IPS-20b (cell line): Measurements from ENCODE around the gene SERPINE1.

Source experiments
- H3K27ac ChIP-seq: one replicate; pipeline ENCODE4 v1.5.1; 2013; ENCODE audit warnings: low read length
- H3K27me3 ChIP-seq: 2 replicates; pipeline ENCODE4 v1.6.1; 2013; ENCODE audit warnings: mild to moderate bottlenecking, low read length, inconsistent platforms; ENCODE audit not compliant: insufficient read depth
- H3K36me3 ChIP-seq: 2 replicates; pipeline ENCODE4 v1.6.1; 2013; ENCODE audit warnings: low read depth, mild to moderate bottlenecking, inconsistent platforms, low read length, moderate library complexity; ENCODE audit not compliant: insufficient read depth
- H3K4me1 ChIP-seq: 2 replicates; pipeline ENCODE4 v1.6.1; 2013; ENCODE audit warnings: mild to moderate bottlenecking, control low read depth, inconsistent platforms, low read length, moderate library complexity; ENCODE audit not compliant: insufficient read depth
- H3K4me3 ChIP-seq: 2 replicates; pipeline ENCODE4 v1.5.1; 2013; ENCODE audit warnings: mild to moderate bottlenecking, low read length, inconsistent platforms
- H3K9ac ChIP-seq: 2 replicates; pipeline ENCODE4 v1.6.1; 2013; ENCODE audit warnings: low read depth, mild to moderate bottlenecking, inconsistent platforms, low read length, moderate library complexity
- H3K9me3 ChIP-seq: 2 replicates; pipeline ENCODE4 v1.6.1; 2013; ENCODE audit warnings: mild to moderate bottlenecking, low read depth, low read length, inconsistent platforms; ENCODE audit not compliant: insufficient read depth

The SERPINE1 gene

GRCh38 chr7:101140746-101141382 lies 14.0 kb downstream of the SERPINE1 start:
- Histone ChIP-seq H3K9me3 (no peaks in the 10 kb centered on the region), H3K4me3 (no peak overlapping the region), H3K4me1 (peaks cover 3% of the 10 kb centered on the region), H3K9ac (no peak overlapping the region), H3K27me3 (no peaks in the 10 kb centered on the region), H3K36me3 (peaks cover 8% of the 10 kb centered on the region; the same call in 1 of the 2 replicates), H3K27ac (no peak overlapping the region)

- peaks cover 10% of the 10 kb centered on the region; the same call in 1 of the 2 replicates for H3K27me3 ChIP-seq
- no peak overlapping the region for H3K27ac ChIP-seq
- no peak overlapping the region for H3K4me3 ChIP-seq
- H3K36me3 ChIP-seq, result no peaks in the 10 kb centered on the region
- no peak overlapping the region for H3K9ac ChIP-seq
- H3K9me3 ChIP-seq, result no peaks in the 10 kb centered on the region
- H3K4me1 ChIP-seq, result peaks cover 18% of the 10 kb centered on the region
Observed at GRCh38 chr7:101151908-101152651, 25.2 kb downstream of the SERPINE1 start.

GRCh38 chr7:101153969-101154692 lies 27.2 kb downstream of the SERPINE1 start, which contains the start of gene AP1S1:
Gene AP1S1, plus strand, starts transcription at chr7:101154476. Its CDS starts 39 bp downstream, at chr7:101154515.
- Histone ChIP-seq H3K4me3 (peak within 1 kb of the TSS; percentile 82), H3K36me3 (peaks cover 5% of the 10 kb centered on the region; the same call in 1 of the 2 replicates), H3K27me3 (peaks cover 10% of the 10 kb centered on the region; the same call in 1 of the 2 replicates), H3K9me3 (no peaks in the 10 kb centered on the region), H3K27ac (no peak within 1 kb of the TSS), H3K9ac (peak within 1 kb of the TSS; percentile 85; the same call in 1 of the 2 replicates), H3K4me1 (peaks cover 19% of the 10 kb centered on the region)

GRCh38 chr7:101154693-101155102 lies 27.8 kb downstream of the SERPINE1 start:
- Histone ChIP-seq H3K9me3 (no peaks in the 10 kb centered on the region), H3K27ac (no peak overlapping the region), H3K36me3 (peaks cover 7% of the 10 kb centered on the region; the same call in 1 of the 2 replicates), H3K27me3 (peaks cover 10% of the 10 kb centered on the region; the same call in 1 of the 2 replicates), H3K9ac (peak overlapping the region; percentile 85; the same call in 1 of the 2 replicates), H3K4me1 (peaks cover 19% of the 10 kb centered on the region), H3K4me3 (peak overlapping the region; percentile 82)

- no peaks in the 10 kb centered on the region for H3K9me3 ChIP-seq
- peaks cover 10% of the 10 kb centered on the region; the same call in 1 of the 2 replicates for H3K27me3 ChIP-seq
- H3K4me1 ChIP-seq, result peaks cover 19% of the 10 kb centered on the region
- peak overlapping the region; percentile 82 for H3K4me3 ChIP-seq
- no peak overlapping the region for H3K27ac ChIP-seq
- H3K36me3 ChIP-seq, result peaks cover 7% of the 10 kb centered on the region; the same call in 1 of the 2 replicates
- H3K9ac ChIP-seq, result peak overlapping the region; percentile 85; the same call in 1 of the 2 replicates
Observed at GRCh38 chr7:101155303-101155702, 28.4 kb downstream of the SERPINE1 start.

GRCh38 chr7:101156277-101156676 lies 29.4 kb downstream of the SERPINE1 start:
- H3K27me3 ChIP-seq, result peaks cover 10% of the 10 kb centered on the region; the same call in 1 of the 2 replicates
- H3K9ac ChIP-seq, result no peak overlapping the region; the same call in 1 of the 2 replicates
- no peaks in the 10 kb centered on the region for H3K9me3 ChIP-seq
- no peak overlapping the region for H3K4me3 ChIP-seq
- H3K27ac ChIP-seq, result no peak overlapping the region
- H3K36me3 ChIP-seq, result peaks cover 7% of the 10 kb centered on the region; the same call in 1 of the 2 replicates
- peaks cover 25% of the 10 kb centered on the region for H3K4me1 ChIP-seq

- peaks cover 26% of the 10 kb centered on the region for H3K4me1 ChIP-seq
- no peak overlapping the region for H3K4me3 ChIP-seq
- peak overlapping the region; percentile 33; the same call in 1 of the 2 replicates for H3K9ac ChIP-seq
- H3K27ac ChIP-seq, result no peak overlapping the region
- peaks cover 13% of the 10 kb centered on the region; the same call in 1 of the 2 replicates for H3K27me3 ChIP-seq
- H3K36me3 ChIP-seq, result peaks cover 7% of the 10 kb centered on the region; the same call in 1 of the 2 replicates
- no peaks in the 10 kb centered on the region for H3K9me3 ChIP-seq
Observed at GRCh38 chr7:101156866-101157589, 30.1 kb downstream of the SERPINE1 start.

GRCh38 chr7:101159696-101160674 lies 33.1 kb downstream of the SERPINE1 start:
- Histone ChIP-seq H3K27ac (no peak overlapping the region), H3K36me3 (peaks cover 7% of the 10 kb centered on the region; the same call in 1 of the 2 replicates), H3K27me3 (peaks cover 27% of the 10 kb centered on the region), H3K4me3 (no peak overlapping the region), H3K9ac (no peak overlapping the region), H3K9me3 (no peaks in the 10 kb centered on the region), H3K4me1 (peaks cover 30% of the 10 kb centered on the region)

GRCh38 chr7:101160910-101161309 lies 34.0 kb downstream of the SERPINE1 start:
- Histone ChIP-seq H3K36me3 (peaks cover 7% of the 10 kb centered on the region; the same call in 1 of the 2 replicates), H3K4me1 (peaks cover 24% of the 10 kb centered on the region), H3K27me3 (peaks cover 35% of the 10 kb centered on the region), H3K27ac (no peak overlapping the region), H3K9me3 (no peaks in the 10 kb centered on the region), H3K9ac (no peak overlapping the region), H3K4me3 (no peak overlapping the region)
